Measurements from ENCODE around the gene NCCRP1.
A peak's percentile ranks its signal among the peaks of the same experiment; 100 is the strongest.

Gene NCCRP1, protein sequence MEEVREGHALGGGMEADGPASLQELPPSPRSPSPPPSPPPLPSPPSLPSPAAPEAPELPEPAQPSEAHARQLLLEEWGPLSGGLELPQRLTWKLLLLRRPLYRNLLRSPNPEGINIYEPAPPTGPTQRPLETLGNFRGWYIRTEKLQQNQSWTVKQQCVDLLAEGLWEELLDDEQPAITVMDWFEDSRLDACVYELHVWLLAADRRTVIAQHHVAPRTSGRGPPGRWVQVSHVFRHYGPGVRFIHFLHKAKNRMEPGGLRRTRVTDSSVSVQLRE

DNA sequence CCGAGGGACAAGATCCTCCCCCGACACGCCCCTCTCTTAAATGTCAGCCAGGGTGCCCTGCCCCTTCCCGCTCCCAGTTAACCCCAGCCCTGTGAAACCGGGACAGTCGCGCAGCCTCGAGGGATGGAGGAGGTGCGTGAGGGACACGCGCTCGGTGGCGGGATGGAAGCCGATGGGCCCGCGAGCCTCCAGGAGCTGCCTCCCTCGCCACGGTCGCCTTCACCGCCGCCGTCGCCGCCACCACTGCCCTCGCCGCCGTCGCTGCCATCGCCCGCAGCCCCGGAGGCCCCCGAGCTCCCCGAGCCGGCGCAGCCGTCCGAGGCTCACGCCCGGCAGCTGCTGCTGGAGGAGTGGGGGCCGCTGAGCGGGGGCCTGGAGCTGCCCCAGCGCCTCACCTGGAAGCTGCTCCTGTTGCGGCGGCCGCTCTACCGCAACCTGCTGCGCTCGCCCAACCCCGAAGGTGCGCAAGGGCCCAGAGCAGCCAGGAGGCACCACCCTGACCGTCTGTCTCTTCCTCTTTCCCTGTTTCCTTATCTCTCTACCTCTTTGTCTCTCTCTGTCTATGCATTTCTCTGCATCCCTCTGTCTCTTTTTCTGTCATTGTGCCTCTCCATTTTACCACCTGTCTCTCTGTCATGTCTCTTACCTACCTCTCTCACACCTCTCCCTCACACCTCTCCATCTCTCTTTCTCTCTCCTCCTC lies at the start of gene NCCRP1:
Gene NCCRP1 (plus strand): TSS at position 105 of the 703 bp plus-strand sequence. CDS start 19 bp downstream, at position 124.
- DNase-seq (ENCODE audit: low read depth) = no peak

DNA sequence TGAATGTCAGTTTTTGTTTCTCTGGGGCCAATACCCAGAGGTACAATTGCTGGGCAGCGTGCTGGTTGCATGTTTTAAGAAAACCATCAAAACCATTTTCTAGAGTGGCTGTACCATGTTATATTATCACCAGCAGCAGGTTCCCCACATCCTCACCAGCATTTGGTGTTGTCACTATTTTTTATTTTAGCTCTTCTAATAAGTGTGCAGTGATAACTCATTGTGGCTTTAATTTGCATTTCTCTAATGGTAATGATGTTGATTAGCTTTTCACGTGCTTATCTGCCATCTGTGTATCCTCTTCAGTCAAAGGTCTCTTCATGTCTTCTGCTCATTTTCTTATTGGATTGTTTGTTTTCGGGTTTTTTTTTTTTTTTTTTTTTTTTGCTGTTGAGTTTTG lies 49.3 kb upstream of the NCCRP1 start:
- no peak for DNase-seq (ENCODE audit: low read depth)

DNA sequence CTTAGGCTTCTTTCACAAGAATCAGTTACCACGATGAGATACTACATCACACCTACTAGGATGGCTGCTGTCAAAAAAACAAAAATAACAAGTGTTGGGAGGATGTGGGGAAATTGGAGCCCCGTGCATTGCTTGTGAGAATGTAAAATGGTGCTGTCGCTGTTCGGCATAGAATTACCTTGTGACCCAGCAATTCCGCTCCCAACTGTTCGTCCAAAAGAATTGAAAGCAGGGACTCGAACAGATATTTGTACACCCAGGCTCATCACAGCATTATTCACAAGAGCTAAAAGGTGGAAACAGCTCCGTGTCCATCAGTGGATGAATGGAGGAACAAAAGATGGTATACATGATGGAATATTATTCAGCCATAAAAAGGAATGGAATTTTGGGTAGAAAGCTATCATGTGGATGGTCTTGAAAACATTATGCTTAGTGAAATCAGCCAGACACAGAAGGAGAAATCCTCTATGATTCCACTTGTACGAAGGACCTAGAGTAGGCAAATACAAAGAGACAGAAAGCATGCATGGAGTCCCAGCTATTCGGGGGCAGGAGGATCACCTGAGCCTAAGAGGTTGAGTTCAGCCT lies 47.7 kb upstream of the NCCRP1 start:
- DNase-seq (ENCODE audit: low read depth) = no peak

DNA sequence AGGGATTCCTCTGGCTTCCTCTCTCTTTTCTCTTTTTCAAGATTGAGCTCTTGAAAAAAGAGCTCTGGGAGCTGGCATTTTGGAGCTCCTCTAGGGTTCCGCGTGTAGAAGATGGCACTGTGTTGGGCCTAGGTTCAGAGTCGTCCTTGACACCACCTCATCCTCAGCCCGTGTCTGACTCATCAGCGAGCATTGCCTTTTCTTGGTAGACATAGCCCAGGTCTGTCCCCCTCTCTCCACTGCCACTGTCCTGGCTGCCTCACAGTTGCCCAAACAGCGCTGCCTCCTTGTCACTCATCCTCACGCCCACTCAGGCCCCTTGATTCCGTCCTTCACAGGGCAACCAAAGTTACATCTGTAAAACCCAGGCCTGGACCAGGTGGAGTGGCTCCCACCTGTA lies 46.5 kb upstream of the NCCRP1 start:
- DNase-seq (ENCODE audit: low read depth) = no peak

DNA sequence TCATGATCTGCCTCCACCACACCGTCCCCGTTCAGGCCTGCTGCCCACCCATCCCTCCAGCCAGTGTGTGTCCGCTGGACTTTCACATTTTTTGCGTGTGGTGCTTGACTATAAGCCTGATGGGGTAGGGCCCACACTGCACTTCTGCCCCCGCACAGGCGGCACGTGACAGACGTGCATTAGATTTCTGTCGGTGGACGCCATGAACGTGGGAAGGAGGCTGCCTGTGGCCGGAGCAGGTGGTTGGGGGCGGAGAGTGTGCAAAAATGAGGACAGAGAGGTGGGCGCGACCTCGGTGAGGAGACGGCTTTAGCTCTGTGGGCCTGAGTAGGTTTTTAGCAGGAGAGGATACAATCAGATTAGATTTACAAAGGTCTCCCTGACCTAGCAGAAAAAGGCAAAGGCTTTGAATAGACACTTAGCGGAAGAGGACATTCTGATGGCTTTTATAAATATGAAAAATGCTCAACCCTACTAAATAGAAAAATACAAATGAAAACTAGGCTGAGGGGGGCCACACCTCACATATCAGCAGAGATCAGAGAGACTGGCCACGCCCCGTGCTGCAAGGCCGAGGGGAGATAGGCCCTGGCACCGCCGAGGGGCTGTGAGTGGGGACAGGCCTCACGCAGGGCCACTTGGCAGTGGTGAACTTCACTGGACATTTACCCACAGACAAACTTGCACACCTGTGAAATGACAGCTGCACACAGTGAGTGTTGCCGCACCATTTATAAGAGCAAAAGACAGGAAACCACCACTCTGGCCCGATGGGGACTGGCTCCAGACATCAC lies 45.8 kb upstream of the NCCRP1 start:
- DNase-seq (ENCODE audit: low read depth) = no peak

DNA sequence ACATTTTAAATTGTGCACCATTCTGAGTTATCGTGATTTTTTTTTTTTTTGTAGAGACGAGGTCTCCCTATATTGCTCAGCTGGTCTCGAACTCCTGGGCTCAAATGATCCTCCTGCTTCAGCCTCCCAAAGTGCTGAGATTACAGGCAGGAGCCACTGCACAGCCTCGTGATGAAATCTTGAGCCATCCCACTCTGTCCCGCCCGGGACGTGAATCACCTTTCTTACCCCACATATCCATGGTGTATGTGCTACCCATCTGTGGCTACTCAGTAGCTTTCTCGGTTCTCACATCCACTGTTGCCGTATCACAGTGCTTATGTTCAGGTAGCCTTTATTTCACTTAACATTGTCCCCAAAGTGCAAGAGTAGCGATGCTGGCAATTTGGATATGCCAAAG lies 44.7 kb upstream of the NCCRP1 start:
- peak; percentile 58 for DNase-seq (ENCODE audit: low read depth)

DNA sequence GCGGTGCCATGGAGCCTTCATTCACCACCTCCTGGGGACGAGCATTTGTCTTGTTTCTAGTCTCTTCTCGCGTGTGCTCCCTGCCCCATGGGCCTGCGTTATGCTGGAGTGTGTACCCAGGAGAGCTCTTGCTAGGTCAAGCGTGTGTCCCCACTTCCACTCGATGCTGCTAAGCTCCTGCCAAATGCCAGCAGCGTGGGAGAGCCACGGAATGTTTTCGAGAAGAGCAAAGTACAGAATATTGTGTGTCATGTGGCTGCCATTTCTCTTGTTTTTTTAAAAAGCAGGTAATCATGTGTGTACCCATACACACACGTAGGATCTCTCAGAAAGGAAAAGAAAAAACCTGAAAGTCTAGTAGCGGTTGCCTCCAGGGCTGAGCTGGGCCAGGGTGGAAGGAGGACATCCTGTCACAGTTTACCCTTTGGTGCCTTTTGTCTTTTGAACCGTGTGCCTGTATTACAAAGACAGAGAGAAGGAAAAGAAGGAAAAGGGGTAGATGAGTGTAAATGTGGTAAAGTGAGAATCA lies 42.6 kb upstream of the NCCRP1 start:
- no peak for DNase-seq (ENCODE audit: low read depth)

DNA sequence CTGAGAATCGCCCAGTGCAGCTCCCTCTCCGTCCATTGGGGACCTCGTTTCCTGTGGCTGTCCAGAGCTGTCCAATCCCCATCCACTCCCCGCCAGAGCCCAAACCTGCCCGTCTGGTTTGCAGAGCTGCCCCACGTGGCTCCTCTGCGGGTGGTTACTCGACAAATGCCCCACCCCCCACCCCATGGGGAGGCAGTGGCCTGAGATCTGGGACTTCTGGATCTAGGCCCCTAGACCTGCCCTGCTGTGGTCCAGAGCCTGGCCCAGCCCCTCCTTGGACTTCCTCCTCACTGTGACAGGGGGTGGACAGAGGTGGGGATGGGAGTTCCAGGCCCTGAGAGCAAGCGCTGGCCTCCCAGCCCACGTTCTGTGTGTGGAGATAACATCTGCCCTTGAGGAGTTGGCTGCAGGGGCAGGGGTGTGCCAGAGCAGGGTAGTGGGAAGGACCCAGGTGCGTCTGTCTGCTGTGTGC lies 42.1 kb upstream of the NCCRP1 start:
- DNase-seq (ENCODE audit: low read depth) = peak; percentile 40

DNA sequence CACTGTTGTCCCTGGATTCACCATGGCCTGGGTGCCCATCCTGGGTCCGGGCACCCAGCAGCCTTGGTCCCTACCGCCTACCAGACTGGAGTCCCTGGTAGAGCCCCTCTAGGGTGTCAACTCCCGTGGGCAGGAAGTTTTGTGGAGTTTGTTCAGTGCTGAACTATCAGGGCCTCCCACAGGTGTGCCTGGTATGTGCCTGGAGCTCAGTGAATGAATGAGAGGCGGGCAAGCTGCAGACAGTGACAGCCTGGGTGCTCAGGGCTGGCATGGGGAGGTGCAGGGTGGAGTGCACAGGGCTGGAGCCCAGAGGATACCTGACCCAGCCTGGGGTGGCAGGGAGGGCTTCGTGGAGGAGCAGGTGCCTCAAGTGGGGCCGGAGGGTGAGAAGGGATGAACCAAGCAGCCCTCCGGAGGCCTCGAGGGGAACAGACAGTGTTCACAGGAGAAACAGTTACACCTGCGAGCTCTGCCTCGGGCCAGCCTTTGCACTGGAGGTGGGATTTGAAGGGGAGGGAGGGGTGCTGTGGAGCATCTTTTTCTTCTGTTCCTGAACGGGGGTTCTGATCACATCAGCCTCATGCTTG lies 41.6 kb upstream of the NCCRP1 start:
- no peak for DNase-seq (ENCODE audit: low read depth)

DNA sequence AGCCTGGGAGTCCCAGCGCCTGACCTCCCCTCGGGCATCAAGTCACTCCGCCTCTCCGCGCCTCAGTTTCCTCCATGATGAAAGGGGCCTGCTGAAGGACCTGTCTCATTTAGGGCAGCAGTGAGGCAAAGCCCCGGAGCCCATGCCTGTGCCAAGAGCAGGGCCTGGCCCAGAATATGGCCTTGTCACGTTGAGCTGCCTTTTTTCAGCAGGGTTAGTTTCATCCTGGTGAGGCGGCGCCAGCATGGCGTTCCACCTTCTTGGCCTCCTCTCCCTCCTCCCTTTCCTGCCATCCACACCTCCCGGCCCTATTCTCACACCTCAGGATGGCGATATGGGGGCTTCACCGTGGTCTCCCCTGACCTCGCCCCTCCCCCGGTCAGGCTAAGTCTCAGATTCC lies 41.0 kb upstream of the NCCRP1 start:
- DNase-seq (ENCODE audit: low read depth) = no peak

DNA sequence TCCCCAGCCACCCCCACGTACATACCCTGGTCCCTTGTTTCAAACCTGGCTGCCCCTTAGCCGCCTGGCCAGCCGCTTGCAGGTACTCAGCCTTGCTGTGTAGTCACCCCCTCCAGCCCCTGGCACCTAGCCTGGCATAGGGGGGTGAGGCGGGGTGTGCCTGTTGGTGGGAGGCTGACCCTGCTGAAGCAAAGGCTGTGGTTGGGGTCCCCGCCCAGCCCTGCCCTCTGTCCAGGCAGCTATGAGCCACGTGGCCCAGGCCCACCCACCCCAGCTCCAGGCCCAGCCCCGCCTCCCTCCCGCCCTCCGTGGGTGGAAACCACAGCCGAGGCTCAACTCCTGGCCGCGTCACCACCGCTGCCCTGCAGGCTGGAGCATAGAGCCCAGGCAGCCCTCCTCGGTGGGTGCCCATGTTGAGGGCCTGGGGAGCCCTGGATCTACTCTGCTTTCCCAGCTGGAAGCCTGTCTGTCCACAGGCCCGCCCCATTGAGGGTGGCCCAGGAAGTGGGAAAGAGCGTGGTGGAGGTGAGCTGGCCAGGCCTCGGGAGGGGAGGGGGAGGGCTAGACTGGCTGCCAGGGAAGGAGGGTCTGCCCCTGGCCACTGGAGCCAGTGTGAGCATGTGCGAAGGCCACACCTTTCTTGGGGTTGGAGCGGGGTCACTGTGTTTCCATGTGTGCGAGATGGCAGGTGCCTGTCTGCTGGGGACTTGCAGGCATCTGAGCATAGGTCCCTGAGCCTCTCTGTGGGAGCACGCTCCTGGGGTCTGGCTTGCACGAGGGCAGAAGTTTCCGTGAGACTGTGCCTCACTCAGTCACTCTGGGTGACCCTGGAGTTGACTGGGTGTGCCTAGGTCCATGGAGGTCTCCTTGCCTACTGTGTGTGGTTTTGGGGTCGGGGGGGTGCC lies 40.2 kb upstream of the NCCRP1 start:
- no peak for DNase-seq (ENCODE audit: low read depth)

DNA sequence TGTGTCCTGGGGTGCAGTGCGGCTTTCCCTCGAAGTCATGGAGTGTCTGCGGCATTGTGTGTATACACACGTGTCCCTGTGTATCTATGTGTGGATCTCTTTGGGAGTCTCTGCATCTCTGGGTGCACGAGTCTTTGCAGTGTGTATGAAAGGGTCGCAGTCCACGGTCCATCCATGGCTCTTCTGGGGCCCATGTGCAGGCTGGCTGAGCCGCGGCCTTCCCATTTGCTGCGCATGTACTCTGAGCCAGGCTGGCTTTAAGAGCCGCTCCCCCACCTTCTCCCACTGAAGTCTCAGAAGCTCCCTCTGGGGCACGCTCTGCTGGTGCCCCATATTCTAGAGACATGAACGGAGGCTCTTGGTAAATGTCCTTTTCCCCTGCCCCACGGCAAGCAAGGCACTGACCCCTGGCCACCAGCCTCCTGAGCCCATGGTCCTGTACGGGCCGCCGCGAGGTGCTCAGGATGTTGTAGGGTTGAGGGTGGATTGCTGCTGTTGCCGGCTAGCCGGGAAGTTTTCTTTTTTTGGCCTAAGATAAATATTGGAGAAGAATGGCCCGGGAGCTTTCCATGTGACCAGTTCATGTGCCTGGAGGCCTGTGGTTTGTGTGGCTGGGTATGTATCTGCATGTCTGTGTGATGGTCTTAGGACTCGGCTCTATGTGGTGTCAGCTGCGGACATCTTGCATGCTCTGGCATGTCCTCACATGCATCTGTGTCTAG lies 39.3 kb upstream of the NCCRP1 start:
- peak; percentile 30 for DNase-seq (ENCODE audit: low read depth)

DNA sequence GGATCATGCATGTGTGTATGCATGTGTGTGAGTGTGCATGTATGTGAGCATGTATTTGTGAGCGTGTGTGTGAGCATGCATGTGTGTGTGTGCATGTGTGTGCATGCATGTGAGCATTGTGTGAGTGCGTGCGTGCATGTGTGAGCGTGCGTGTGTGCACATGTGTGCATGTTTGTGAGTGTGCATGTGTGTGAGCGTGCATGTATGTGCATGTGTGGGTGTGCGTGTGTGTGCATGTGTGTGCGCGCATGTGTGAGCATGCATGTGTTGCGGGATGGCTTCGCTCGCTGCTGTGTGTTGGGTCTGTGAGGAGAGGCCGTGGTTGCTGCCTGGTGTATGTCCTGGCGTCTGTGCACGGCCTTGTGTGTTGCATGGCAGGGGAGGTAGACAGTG lies 38.8 kb upstream of the NCCRP1 start:
- no peak for DNase-seq (ENCODE audit: low read depth)

DNA sequence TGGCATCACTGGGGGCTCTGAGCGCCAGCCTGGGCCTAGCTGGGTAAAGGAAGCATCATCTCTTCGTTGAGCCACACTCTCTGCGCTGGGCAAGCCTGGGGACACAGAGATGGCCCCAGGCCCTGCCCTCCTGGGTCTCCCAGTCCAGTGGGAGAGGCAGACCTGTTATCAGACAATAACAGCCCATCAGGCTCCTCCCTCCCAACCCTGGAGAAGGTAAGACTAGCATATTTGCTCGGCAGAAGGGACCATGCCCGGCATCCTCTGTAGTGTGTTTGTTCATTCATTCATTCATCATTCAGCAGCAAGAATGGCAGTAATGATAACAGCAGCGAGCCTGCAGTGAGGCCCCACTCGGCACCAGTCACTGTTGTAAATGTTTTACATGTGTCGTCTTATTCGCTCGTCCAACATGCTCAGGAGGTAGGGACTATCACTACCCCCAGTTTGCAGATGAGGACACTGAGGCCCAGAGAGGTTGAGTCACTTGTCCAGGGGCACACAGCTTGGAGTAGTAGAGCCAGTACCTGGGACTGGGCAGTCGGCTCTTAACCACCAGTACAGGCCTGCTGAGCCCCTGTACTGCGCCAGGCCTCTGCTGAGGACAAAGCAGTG lies 38.0 kb upstream of the NCCRP1 start:
- DNase-seq (ENCODE audit: low read depth) = no peak

DNA sequence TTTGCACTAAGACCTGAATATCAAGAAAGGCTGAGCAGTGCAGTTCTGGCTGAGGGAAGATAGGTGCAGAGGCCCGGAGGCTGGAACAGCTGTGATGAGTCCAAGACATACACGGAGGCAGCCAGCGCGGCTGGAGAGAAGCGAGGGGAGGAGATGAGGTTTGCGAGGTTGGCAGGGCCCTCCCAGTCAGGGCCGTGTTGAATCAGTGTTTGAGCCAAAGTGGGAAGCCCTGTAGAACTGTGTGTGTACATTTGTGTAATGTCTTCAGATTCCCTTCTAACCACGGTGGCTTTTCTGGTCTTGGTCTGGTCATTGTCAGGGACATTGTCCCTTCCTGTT lies 36.3 kb upstream of the NCCRP1 start:
- DNase-seq (ENCODE audit: low read depth) = peak; percentile 84

DNA sequence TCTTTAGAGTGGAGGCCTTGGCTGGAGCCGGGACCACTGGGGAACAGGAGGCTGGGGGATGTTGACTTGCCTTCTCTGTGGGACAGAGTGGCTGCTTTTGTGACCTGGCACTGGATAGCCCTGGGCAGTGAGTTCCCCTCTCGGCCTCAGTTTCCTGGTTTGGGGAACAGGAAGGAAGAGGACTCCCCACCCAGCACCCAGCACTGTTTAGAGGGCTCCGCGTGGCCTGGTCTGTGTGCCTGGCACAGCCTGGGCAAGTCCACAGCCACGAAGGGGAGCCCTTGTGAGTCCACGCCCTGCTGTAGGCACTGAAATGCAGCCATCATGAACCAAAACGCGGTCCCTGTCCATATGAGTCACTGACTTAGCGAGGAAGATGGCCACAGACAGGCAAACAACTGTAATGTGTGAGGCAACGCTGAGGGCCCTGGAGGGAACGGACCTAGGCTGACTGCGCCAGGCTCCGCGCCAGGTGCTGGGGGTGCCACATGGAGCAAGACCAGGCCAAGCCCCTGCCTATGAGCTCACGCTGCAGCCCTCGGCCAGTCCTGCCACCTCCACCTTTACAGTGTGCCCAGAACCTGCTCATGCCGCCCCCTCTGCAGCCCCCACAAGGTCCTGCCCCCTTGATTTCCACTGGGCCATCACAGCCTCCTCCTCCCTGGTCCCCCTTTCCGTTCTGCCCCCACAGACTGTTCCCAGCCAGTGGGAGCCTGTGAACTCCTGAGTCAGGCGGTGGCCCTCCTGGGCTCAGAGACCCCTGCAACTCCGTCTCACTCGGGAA lies 35.7 kb upstream of the NCCRP1 start:
- peak; percentile 91 for DNase-seq (ENCODE audit: low read depth)

DNA sequence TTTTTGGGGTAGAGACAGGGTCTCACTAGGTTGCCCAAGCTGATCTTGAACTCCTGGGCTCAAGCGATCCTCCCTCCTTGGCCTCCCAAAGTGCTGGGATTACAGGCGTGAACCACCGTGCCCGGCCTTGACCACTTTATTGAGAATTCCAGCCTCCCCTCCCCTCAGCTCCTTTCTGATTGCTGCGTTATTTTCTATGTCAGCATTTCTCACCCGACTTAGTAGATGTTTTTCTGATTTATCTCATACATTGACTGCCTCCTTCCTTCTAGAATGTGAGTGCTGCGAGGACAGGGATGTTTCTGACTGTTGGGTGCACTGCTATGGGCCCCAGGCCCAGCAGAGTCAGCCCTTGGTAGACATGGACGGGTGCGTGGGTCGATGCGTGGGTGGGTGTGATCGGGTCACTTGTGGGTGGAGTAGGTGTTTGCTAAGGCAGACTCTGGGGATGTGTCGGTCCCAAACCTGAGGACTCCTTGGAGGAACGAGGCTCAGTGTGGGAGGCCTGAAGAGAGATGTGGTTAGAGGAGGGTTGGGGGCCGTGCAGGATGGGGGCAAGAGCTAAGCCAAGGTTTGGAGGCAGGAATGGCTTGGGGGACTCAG lies 34.2 kb upstream of the NCCRP1 start:
- DNase-seq (ENCODE audit: low read depth) = no peak

DNA sequence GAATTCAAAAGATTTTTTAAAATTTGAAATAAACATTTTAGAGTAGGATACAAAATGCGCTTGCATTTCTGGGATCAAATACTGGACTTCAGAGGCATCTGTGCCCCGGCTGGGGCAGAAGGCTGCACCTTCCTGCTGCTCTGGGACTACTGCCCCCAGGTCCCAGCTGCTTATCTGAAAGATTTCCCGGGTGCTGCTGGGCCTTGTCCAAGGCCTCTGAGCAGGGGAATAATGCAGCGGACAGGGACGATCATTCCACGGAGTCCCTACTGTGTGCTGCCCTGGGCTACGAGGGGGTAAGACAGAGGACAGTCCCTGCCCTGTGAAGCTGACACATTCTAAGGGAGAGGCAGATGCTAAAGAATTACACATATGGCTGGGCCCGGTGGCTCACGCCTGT lies 33.1 kb upstream of the NCCRP1 start:
- DNase-seq (ENCODE audit: low read depth) = no peak

DNA sequence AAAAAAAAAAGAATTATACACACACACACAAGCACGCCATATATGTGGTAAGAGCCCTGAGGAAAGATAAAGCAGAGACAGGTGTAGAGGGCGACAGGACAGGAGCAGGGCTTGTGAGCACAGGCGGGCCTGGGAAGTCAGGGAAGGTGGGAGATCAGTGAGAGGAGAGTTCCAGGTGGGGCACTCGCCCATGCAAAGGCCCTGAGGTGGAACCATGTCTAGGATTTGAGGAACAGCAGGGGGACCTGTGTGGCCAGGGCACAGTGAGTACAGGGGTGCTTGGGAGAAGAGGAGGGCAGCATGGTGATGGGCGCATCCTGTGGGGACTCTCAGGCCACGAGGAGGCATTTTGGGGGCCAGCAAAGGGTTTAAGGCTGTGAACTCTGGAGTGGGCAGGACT lies 32.5 kb upstream of the NCCRP1 start:
- no peak for DNase-seq (ENCODE audit: low read depth)

Measured in amniotic epithelial cell (primary cell).